ENCODE results near the gene CLHC1. TPM values are rescaled to one million over a fixed set of nuclear protein-coding genes. Genes with fewer than 3 reads are reported as not detected.

The CLHC1 gene
- total and polyA plus RNA-seq, 2 donors (not counting 1 experiment from before 2014, with no cell fraction given) = 6.5 to 11.9 TPM

Other genes with a start within 250 kb of the CLHC1 start
- 238 and 560 TPM in 2 replicates for gene RTN4, start 181.8 kb downstream of the CLHC1 start, total RNA-seq
- gene RTN4, start 181.8 kb downstream of the CLHC1 start, polyA plus RNA-seq = 1,270 and 1,326 TPM in 2 replicates
- gene RPS27A, start 395 bp upstream of the CLHC1 start, total RNA-seq = 679 and 797 TPM in 2 replicates
- 1,824 and 2,117 TPM in 2 replicates for gene RPS27A, start 395 bp upstream of the CLHC1 start, polyA plus RNA-seq
- gene MTIF2, start 36.9 kb upstream of the CLHC1 start, total RNA-seq = 49.8 and 54.0 TPM in 2 replicates
- gene MTIF2, start 36.9 kb upstream of the CLHC1 start, polyA plus RNA-seq = 22.8 and 24.5 TPM in 2 replicates
- 34.7 and 56.5 TPM in 2 replicates for gene CCDC88A, start 187.6 kb upstream of the CLHC1 start, total RNA-seq
- 39.6 and 40.8 TPM in 2 replicates for gene CCDC88A, start 187.6 kb upstream of the CLHC1 start, polyA plus RNA-seq

Measured in fibroblast of lung (primary cell).